Upper lobe of left lung (tissue), 6 donors: ENCODE data around the gene C1orf226. TPM values are rescaled to one million over a fixed set of nuclear protein-coding genes. Genes with fewer than 3 reads are reported as not detected.
A peak's percentile ranks its signal among the peaks of the same experiment; 100 is the strongest.

ENCODE experiments used
- ATAC-seq, 2 donors: fragments of 200-7000 bp; cut with Tn5 transposase; one replicate each; pipeline ENCODE4 v1.9.1; 2022; ENCODE audit warnings: mild to moderate bottlenecking in 2 of 2, moderate library complexity in 2 of 2; ENCODE audit not compliant: low FRiP score in 2 of 2
- DNase-seq, 2 donors: peaks; one replicate each; pipeline ENCODE4 v3.0.0-alpha.2; 2019 to 2020
- H3K27ac ChIP-seq, 4 donors: fragments of 200-600 bp; sonication (generic); one replicate each; pipeline ENCODE4 v1.5.1; 2016 to 2019
- H3K27me3 ChIP-seq, 4 donors: fragments of 200-600 bp; sonication (generic); one replicate each; pipeline ENCODE4 v1.5.1; 2017 to 2019
- H3K36me3 ChIP-seq, 4 donors: fragments of 200-600 bp; sonication (generic); one replicate each; pipeline ENCODE4 v1.5.1; 2016 to 2019
- H3K4me1 ChIP-seq, 4 donors: fragments of 200-600 bp; sonication (generic); one replicate each; pipeline ENCODE4 v1.5.1; 2018 to 2019
- H3K4me3 ChIP-seq, 4 donors: fragments of 200-600 bp; sonication (generic); one replicate each; pipeline ENCODE4 v1.5.1; 2017 to 2019; ENCODE audit warnings: mild to moderate bottlenecking in 2 of 4, moderate library complexity in 1 of 4
- H3K9me3 ChIP-seq, 4 donors: fragments of 200-600 bp; sonication (generic); one replicate each; pipeline ENCODE4 v1.5.1; 2018 to 2019
- CTCF ChIP-seq, 6 experiments: fragments of 450-650 bp in 4 of 6; fragments of 200-600 bp in 2 of 6; sonication (generic) in 2 of 6; IDR thresholded peaks; one replicate each; pipeline ENCODE4 v1.5.1; 2016 to 2019; ENCODE audit warnings: antibody characterized with exemption in 6 of 6
- EP300 ChIP-seq, 4 donors: sonication (generic); formaldehyde crosslinking; IDR thresholded peaks; one replicate each; pipeline ENCODE4 v1.5.1; 2017; ENCODE audit warnings: antibody characterized with exemption in 4 of 4, control low read depth in 2 of 4
- POLR2A ChIP-seq, 4 donors: fragments of 450-650 bp; IDR thresholded peaks; one replicate each; pipeline ENCODE4 v1.5.1; 2016 to 2017; ENCODE audit warnings: antibody characterized with exemption in 4 of 4, mild to moderate bottlenecking in 2 of 4
- POLR2AphosphoS5 ChIP-seq, 2 donors: sonication (generic); formaldehyde crosslinking; IDR thresholded peaks; one replicate each; pipeline ENCODE4 v1.5.1; 2017; ENCODE audit warnings: antibody characterized with exemption in 2 of 2
- WGBS, 2 donors: methylation state at CpG; one replicate each; pipeline ENCODE4 v1.1.5; 2017 to 2018; 5-methylcytosine and 5-hydroxymethylcytosine counted together
- total RNA-seq, 6 donors: library from RNA; depleted of rRNA in 4 of 6; stranded (reverse); fragments of >200 nt in 4 of 6; gene quantifications; one replicate each; pipeline versions ENCODE4 v1.1.0 to v1.2.1, GENCODE V29; 2016 to 2021
- donor health status: DM: no; HTN: no; CAD: no; lungs with moderate emphysema.
- donor health status: DM: no; HTN: yes; CAD: no; lungs with severe emphysema.

The C1orf226 gene
- total RNA-seq, 6 donors from 2014 or later: 7.2 to 16.7 (median 10.9) TPM

GRCh38 chr1:162363823-162364222 is 17.7 kb upstream of the C1orf226 start:
- ATAC-seq (no peak), DNase-seq (no peak)
- Histone ChIP-seq H3K36me3 (no peaks in the 10 kb centered on the region), H3K27me3 (no peaks in the 10 kb centered on the region), H3K9me3 (no peaks in the 10 kb centered on the region), H3K27ac (no peak overlapping the region), H3K4me3 (no peak overlapping the region), H3K4me1 (no peaks in the 10 kb centered on the region)
- WGBS, 2 donors: 81 to 83% methylated on average over 3 of the region's 3 CpGs
- TF ChIP-seq EP300 (IDR thresholded peaks at IDR 0.05): no peak
- TF ChIP-seq POLR2AphosphoS5 (IDR thresholded peaks at IDR 0.05): no peak
- TF ChIP-seq POLR2A (IDR thresholded peaks at IDR 0.05): no peak

- Histone ChIP-seq H3K27ac (no peak overlapping the region), H3K36me3 (no peaks in the 10 kb centered on the region), H3K9me3 (no peaks in the 10 kb centered on the region), H3K4me3 (no peak overlapping the region), H3K4me1 (no peaks in the 10 kb centered on the region), H3K27me3 (no peaks in the 10 kb centered on the region)
- TF ChIP-seq POLR2A (IDR thresholded peaks at IDR 0.05) (no peak), EP300 (IDR thresholded peaks at IDR 0.05) (no peak), POLR2AphosphoS5 (IDR thresholded peaks at IDR 0.05) (no peak), CTCF (IDR thresholded peaks at IDR 0.05) (no peak)
- no peak for DNase-seq
- WGBS, 2 donors: 90 to 100% methylated on average over 1 of the region's 1 CpG
- no peak for ATAC-seq
Measured at GRCh38 chr1:162364498-162364897, 17.0 kb upstream of the C1orf226 start.

GRCh38 chr1:162365284-162366020 is 16.1 kb upstream of the C1orf226 start:
- no peak for ATAC-seq

GRCh38 chr1:162366149-162366548 is 15.4 kb upstream of the C1orf226 start:
- ATAC-seq: no peak
- Histone ChIP-seq H3K36me3 (no peaks in the 10 kb centered on the region), H3K27ac (no peak overlapping the region), H3K4me1 (no peaks in the 10 kb centered on the region), H3K9me3 (no peaks in the 10 kb centered on the region), H3K4me3 (no peak overlapping the region), H3K27me3 (no peaks in the 10 kb centered on the region)
- TF ChIP-seq EP300 (IDR thresholded peaks at IDR 0.05) (no peak), POLR2A (IDR thresholded peaks at IDR 0.05) (no peak), POLR2AphosphoS5 (IDR thresholded peaks at IDR 0.05) (no peak), CTCF (IDR thresholded peaks at IDR 0.05) (no peak)
- no peak for DNase-seq
- WGBS, 2 donors: 65 to 69% methylated on average over 4 of the region's 4 CpGs

More at GRCh38 chr1:162365284-162366020, 16.1 kb upstream of the C1orf226 start:
- Histone ChIP-seq H3K27ac (no peak overlapping the region), H3K4me3 (no peak overlapping the region), H3K4me1 (no peaks in the 10 kb centered on the region), H3K27me3 (no peaks in the 10 kb centered on the region), H3K36me3 (no peaks in the 10 kb centered on the region), H3K9me3 (no peaks in the 10 kb centered on the region)
- TF ChIP-seq EP300 (IDR thresholded peaks at IDR 0.05) (no peak), POLR2A (IDR thresholded peaks at IDR 0.05) (no peak), POLR2AphosphoS5 (IDR thresholded peaks at IDR 0.05) (no peak), CTCF (IDR thresholded peaks at IDR 0.05) (no peak)
- WGBS, 2 donors: 84 to 89% methylated on average over 4 to 10 of the region's 10 CpGs
- peak in 1 of 2 donors; percentile 66 for DNase-seq

GRCh38 chr1:162366671-162367070 is 14.9 kb upstream of the C1orf226 start:
- no peak overlapping the region for H3K27ac ChIP-seq
- no peak for TF ChIP-seq POLR2A (IDR thresholded peaks at IDR 0.05)
- no peak for TF ChIP-seq POLR2AphosphoS5 (IDR thresholded peaks at IDR 0.05)
- H3K4me1 ChIP-seq: no peaks in the 10 kb centered on the region
- H3K4me3 ChIP-seq: peak overlapping the region in 1 of 4 donors; percentile 26
- no peaks in the 10 kb centered on the region for H3K27me3 ChIP-seq
- no peak for ATAC-seq
- no peaks in the 10 kb centered on the region for H3K36me3 ChIP-seq
- WGBS, 2 donors: 83 to 86% methylated on average over 8 to 9 of the region's 9 CpGs
- DNase-seq: no peak
- H3K9me3 ChIP-seq: no peaks in the 10 kb centered on the region

GRCh38 chr1:162367073-162367472 is 14.5 kb upstream of the C1orf226 start:
- TF ChIP-seq POLR2AphosphoS5 (IDR thresholded peaks at IDR 0.05) (no peak), EP300 (IDR thresholded peaks at IDR 0.05) (no peak), CTCF (IDR thresholded peaks at IDR 0.05) (no peak), POLR2A (IDR thresholded peaks at IDR 0.05) (no peak)
- Histone ChIP-seq H3K4me1 (no peaks in the 10 kb centered on the region), H3K9me3 (no peaks in the 10 kb centered on the region), H3K4me3 (peak overlapping the region in 1 of 4 donors; percentile 26), H3K27ac (no peak overlapping the region), H3K36me3 (no peaks in the 10 kb centered on the region), H3K27me3 (no peaks in the 10 kb centered on the region)
- 90 to 92% methylated on average over 23 to 36 of the region's 36 CpGs for WGBS, 2 donors
- peak in 1 of 2 donors; percentile 76 for DNase-seq
- ATAC-seq: no peak
